H9 (cell line): ENCODE measurements around the gene PKP1. TPM values are rescaled to one million over a fixed set of nuclear protein-coding genes. Genes with fewer than 3 reads are reported as not detected.

Experiments used
- DNase-seq: peaks from one replicate; pipeline ENCODE4 v3.0.0-alpha.2; 2017
- H2AFZ ChIP-seq: one replicate; pipeline ENCODE4 v1.6.1; 2013; ENCODE audit warnings: mild to moderate bottlenecking, low read length, control low read depth, moderate library complexity
- H2AK5ac ChIP-seq: 2 replicates; pipeline ENCODE4 v1.6.1; 2013; ENCODE audit warnings: low read length, control low read depth, mixed read lengths; ENCODE audit not compliant: insufficient read length
- H2BK120ac ChIP-seq: one replicate; pipeline ENCODE4 v1.6.1; 2013; ENCODE audit warnings: low read depth, mild to moderate bottlenecking, low read length, control low read depth, inconsistent platforms; ENCODE audit not compliant: poor library complexity, severe bottlenecking
- H2BK12ac ChIP-seq: 2 replicates; pipeline ENCODE4 v1.6.1; 2013; ENCODE audit warnings: low read length, control low read depth, mixed read lengths, low read depth; ENCODE audit not compliant: insufficient read length
- H2BK15ac ChIP-seq: 2 replicates; pipeline ENCODE4 v1.6.1; 2013; ENCODE audit warnings: low read depth, low read length, control low read depth
- H2BK20ac ChIP-seq: one replicate; pipeline ENCODE4 v1.6.1; 2013; ENCODE audit warnings: low read depth, mild to moderate bottlenecking, low read length, control low read depth, inconsistent platforms; ENCODE audit not compliant: poor library complexity, severe bottlenecking
- H2BK5ac ChIP-seq: 2 replicates; pipeline ENCODE4 v1.6.1; 2013; ENCODE audit warnings: low read length, control low read depth, mixed read lengths; ENCODE audit not compliant: insufficient read length
- H3K14ac ChIP-seq: 2 replicates; pipeline ENCODE4 v1.6.1; 2013; ENCODE audit warnings: low read length, control low read depth; ENCODE audit not compliant: insufficient read depth
- H3K18ac ChIP-seq: 2 replicates; pipeline ENCODE4 v1.6.1; 2013; ENCODE audit warnings: low read depth, mild to moderate bottlenecking, mixed read lengths, low read length, control low read depth; ENCODE audit not compliant: insufficient read length
- H3K23ac ChIP-seq: 2 replicates; pipeline ENCODE4 v1.6.1; 2013; ENCODE audit warnings: low read length, control low read depth, mixed read lengths, low read depth; ENCODE audit not compliant: insufficient read length
- H3K23me2 ChIP-seq: 2 replicates; pipeline ENCODE4 v1.6.1; 2013; ENCODE audit warnings: low read depth, mild to moderate bottlenecking, mixed read lengths, low read length, control low read depth; ENCODE audit not compliant: insufficient read length, poor library complexity, severe bottlenecking
- H3K27ac ChIP-seq: 2 replicates; pipeline ENCODE4 v1.5.1; 2013; ENCODE audit warnings: low read length, control low read depth, mixed read lengths, low read depth; ENCODE audit not compliant: insufficient read length
- H3K27me3 ChIP-seq: 2 replicates; pipeline ENCODE4 v1.6.1; 2013; ENCODE audit warnings: low read length, control low read depth, inconsistent platforms; ENCODE audit not compliant: insufficient read depth
- H3K4ac ChIP-seq: 2 replicates; pipeline ENCODE4 v1.6.1; 2013; ENCODE audit warnings: low read depth, mild to moderate bottlenecking, control low read depth, inconsistent platforms, low read length, moderate library complexity
- H3K4me1 ChIP-seq: 2 replicates; pipeline ENCODE4 v1.6.1; 2013; ENCODE audit warnings: low read length, control low read depth, inconsistent platforms; ENCODE audit not compliant: insufficient read depth
- H3K4me2 ChIP-seq: 2 replicates; pipeline ENCODE4 v1.6.1; 2013; ENCODE audit warnings: low read length, control low read depth, mixed read lengths; ENCODE audit not compliant: insufficient read length, insufficient read depth
- H3K56ac ChIP-seq: 2 replicates; pipeline ENCODE4 v1.6.1; 2013; ENCODE audit warnings: low read depth, mild to moderate bottlenecking, mixed read lengths, low read length, control low read depth; ENCODE audit not compliant: insufficient read length
- H3K79me1 ChIP-seq: 2 replicates; pipeline ENCODE4 v1.6.1; 2013; ENCODE audit warnings: low read depth, mild to moderate bottlenecking, moderate library complexity, low read length, control low read depth, inconsistent platforms; ENCODE audit not compliant: insufficient read depth, poor library complexity, severe bottlenecking
- H3K79me2 ChIP-seq: 2 replicates; pipeline ENCODE4 v1.6.1; 2013; ENCODE audit warnings: low read length, control low read depth, inconsistent platforms; ENCODE audit not compliant: insufficient read depth
- H3K9ac ChIP-seq: 2 replicates; pipeline ENCODE4 v1.6.1; 2013; ENCODE audit warnings: low read length, control low read depth, mixed read lengths; ENCODE audit not compliant: insufficient read length; ENCODE audit errors: extremely low read depth
- H3K9me3 ChIP-seq: one replicate; pipeline ENCODE4 v1.6.1; 2013; ENCODE audit warnings: low read depth, low read length, inconsistent platforms; ENCODE audit not compliant: control insufficient read depth
- H3T11ph ChIP-seq: one replicate; pipeline ENCODE4 v1.6.1; 2013; ENCODE audit warnings: mild to moderate bottlenecking, low read length, control low read depth, inconsistent platforms
- H4K20me1 ChIP-seq: one replicate; pipeline ENCODE4 v1.6.1; 2013; ENCODE audit not compliant: control insufficient read depth, insufficient read length, insufficient read depth
- H4K5ac ChIP-seq: 2 replicates; pipeline ENCODE4 v1.6.1; 2013; ENCODE audit warnings: low read depth, mild to moderate bottlenecking, mixed read lengths, low read length, control low read depth; ENCODE audit not compliant: insufficient read length
- H4K8ac ChIP-seq: replicated peaks from 2 replicates; pipeline ENCODE4 v1.6.1; 2013; ENCODE audit warnings: low read length, control low read depth, mixed read lengths, low read depth; ENCODE audit not compliant: insufficient read length
- H4K91ac ChIP-seq: 2 replicates; pipeline ENCODE4 v1.6.1; 2013; ENCODE audit warnings: low read depth, mild to moderate bottlenecking, moderate library complexity, mixed read lengths, low read length, control low read depth; ENCODE audit not compliant: insufficient read length
- H3K27ac Mint-ChIP-seq, 3 experiments: 2 replicates in 2 of 3; 3 replicates in 1 of 3; pipeline ENCODE4 v1.8.0; 2020 to 2021; ENCODE audit warnings: mixed read lengths in 3 of 3, mild to moderate bottlenecking in 1 of 3, moderate library complexity in 1 of 3
- H3K27me3 Mint-ChIP-seq: 2 replicates; pipeline ENCODE4 v1.8.0; 2021; ENCODE audit warnings: low read depth, mild to moderate bottlenecking, moderate library complexity, mixed read lengths
- H3K36me3 Mint-ChIP-seq, 3 experiments: 2 replicates in 2 of 3; 3 replicates in 1 of 3; pipeline ENCODE4 v1.8.0; 2020 to 2021; ENCODE audit warnings: low read depth in 3 of 3, mixed read lengths in 3 of 3; ENCODE audit not compliant: insufficient read depth in 1 of 3
- H3K4me1 Mint-ChIP-seq, 2 experiments: 2 replicates each; pipeline ENCODE4 v1.8.0; 2020; ENCODE audit warnings: mixed read lengths in 2 of 2
- H3K4me3 Mint-ChIP-seq, 2 experiments: 2 replicates in 1 of 2; 3 replicates in 1 of 2; pipeline ENCODE4 v1.8.0; 2020 to 2021; ENCODE audit warnings: mild to moderate bottlenecking in 2 of 2, mixed read lengths in 2 of 2, moderate library complexity in 1 of 2
- H3K9me3 Mint-ChIP-seq, 2 experiments: 2 replicates in 1 of 2; 3 replicates in 1 of 2; pipeline ENCODE4 v1.8.0; 2020; ENCODE audit warnings: mild to moderate bottlenecking in 2 of 2, mixed read lengths in 2 of 2, moderate library complexity in 1 of 2
- CTCF ChIP-seq: fragments of 200-600 bp; sonication (generic); conservative IDR thresholded peaks from 3 replicates; pipeline ENCODE4 v1.8.0; 2021; ENCODE audit warnings: antibody characterized with exemption, mild to moderate bottlenecking
- WGBS: extraction: QIAGEN DNeasy Blood & Tissue Kit; methylation state at CpG from one replicate; pipeline ENCODE4 v1.1.7; 2013; ENCODE audit warnings: missing lambda C conversion rate, low lambda C conversion rate, mixed read lengths; ENCODE audit not compliant: insufficient read length; ENCODE audit errors: extremely low coverage; 5-methylcytosine and 5-hydroxymethylcytosine counted together
- total RNA-seq: library from RNA; stranded (reverse); gene quantifications from 2 replicates; pipeline ENCODE4 v1.2.1, GENCODE V29; 2021

Gene PKP1
- total RNA-seq, 1 experiment from 2014 or later, result 0.09 TPM

- Histone ChIP-seq H4K5ac (no peak within 1 kb of the TSS), H3K27me3 (no peaks in the 10 kb centered on the region; the same call in 1 of the 2 replicates), H4K91ac (no peak within 1 kb of the TSS), H2AK5ac (no peak within 1 kb of the TSS), H3K18ac (peak within 1 kb of the TSS; percentile 93), H3K14ac (peak within 1 kb of the TSS; percentile 59), H3K79me2 (no peaks in the 10 kb centered on the region), H4K20me1 (no peaks in the 10 kb centered on the region), H2BK12ac (peak within 1 kb of the TSS; percentile 35), H3K56ac (no peak within 1 kb of the TSS), H3K23ac (no peak within 1 kb of the TSS), H2BK5ac (no peak within 1 kb of the TSS), H4K8ac (no peak within 1 kb of the TSS), H2BK15ac (no peak within 1 kb of the TSS), H3K4me2 (peak within 1 kb of the TSS; percentile 38), H3K23me2 (no peaks in the 10 kb centered on the region), H2BK20ac (no peak within 1 kb of the TSS), H2BK120ac (no peak within 1 kb of the TSS), H3K9me3 (no peaks in the 10 kb centered on the region), H3K27ac (peak within 1 kb of the TSS; percentile 95), H3K9ac (no peak within 1 kb of the TSS), H3K4ac (no peak within 1 kb of the TSS), H3K79me1 (no peaks in the 10 kb centered on the region), H3K4me1 (peaks cover 19% of the 10 kb centered on the region; the same call in 1 of the 2 replicates), H2AFZ (no peak within 1 kb of the TSS), H3T11ph (no peak within 1 kb of the TSS)
- Mint-ChIP-seq H3K27me3 (peaks cover 7% of the 10 kb centered on the region), H3K9me3 (no peaks in the 10 kb centered on the region), H3K36me3 (peaks cover 0 to 9% (median 3%) of the 10 kb centered on the region in 3 experiments; a peak in 2 of 7 replicates), H3K4me1 (peaks cover 58 to 64% of the 10 kb centered on the region in 2 experiments), H3K4me3 (peak within 1 kb of the TSS; percentile 41 to 59; a peak in 4 of 5 replicates), H3K27ac (peak within 1 kb of the TSS; percentile 98 to 99 (median 99))
- WGBS, result no CpG with 5 or more reads among the region's 9 CpGs
- DNase-seq, result no peak
- TF ChIP-seq CTCF, result no peak
These were observed 94.3 kb downstream of the PKP1 start, which contains the start of gene TNNT2 for GRCh38 chr1:201377611-201378092. TSS of gene TNNT2 (minus strand) at chr1:201377680. CDS start at chr1:201373254, 4,426 bp downstream.
